ENCODE data around the gene ACAP1. TPM values are rescaled to one million over a fixed set of nuclear protein-coding genes. Genes with fewer than 3 reads are reported as not detected.

The ACAP1 gene
- total and polyA plus RNA-seq, 4 donors, result 1.1 to 7.4 (median 4.7) TPM

DNA sequence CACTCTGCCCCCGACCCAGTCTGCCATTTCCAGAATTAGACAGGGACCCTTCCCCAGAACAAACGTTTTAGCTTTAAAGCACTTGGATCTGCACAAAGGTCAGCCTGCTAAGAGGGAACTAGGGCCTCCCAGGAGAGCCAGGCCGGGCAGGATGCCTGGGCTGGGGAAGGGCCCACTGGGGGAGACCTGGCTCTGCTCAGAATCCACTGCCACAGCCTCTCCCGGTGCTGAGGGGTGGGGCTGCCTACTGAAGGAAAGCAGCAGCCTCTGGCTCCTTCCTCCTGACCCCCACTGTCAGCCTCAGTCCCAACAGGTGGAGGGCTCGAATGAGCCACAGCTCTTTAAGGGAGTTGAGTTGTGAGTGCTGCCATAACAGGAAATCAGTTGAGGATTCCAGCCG lies 43.6 kb upstream of the ACAP1 start:
- Histone ChIP-seq H3K4me3 (ENCODE audit: low read depth in 1 of 3, low read length in 3 of 3) (no peak overlapping the region), H3K4me1 (ENCODE audit: control insufficient read depth in 4 of 4, insufficient read depth in 4 of 4, low read length in 3 of 4) (peaks cover 11 to 28% (median 17%) of the 10 kb centered on the region in 4 donors), H3K27ac (ENCODE audit: low read depth in 1 of 2, low read length in 2 of 2) (no peak overlapping the region), H3K36me3 (ENCODE audit: control insufficient read depth in 4 of 4, insufficient read depth in 3 of 4, low read depth in 1 of 4, low read length in 3 of 4) (no peaks in the 10 kb centered on the region), H3K9ac (ENCODE audit: low read depth in 1 of 2, low read length in 2 of 2) (no peak overlapping the region), H3K9me3 (ENCODE audit: control insufficient read depth in 4 of 4, low read length in 3 of 4) (no peaks in the 10 kb centered on the region), H3K27me3 (ENCODE audit: control insufficient read depth in 4 of 4, insufficient read depth in 4 of 4, low read length in 3 of 4) (no peaks in the 10 kb centered on the region)
- no peak for TF ChIP-seq RXRA (IDR thresholded peaks at IDR 0.05)
- no peak for TF ChIP-seq RAD21 (IDR thresholded peaks at IDR 0.05)
- no peak for DNase-seq (ENCODE audit: low spot score)
- 57% methylated on average over 6 of the region's 6 CpGs for WGBS

- 86% methylated on average over 11 of the region's 11 CpGs for WGBS
- Histone ChIP-seq H3K9me3 (ENCODE audit: control insufficient read depth in 4 of 4, low read length in 3 of 4) (no peaks in the 10 kb centered on the region), H3K27ac (ENCODE audit: low read depth in 1 of 2, low read length in 2 of 2) (no peak overlapping the region), H3K4me1 (ENCODE audit: control insufficient read depth in 4 of 4, insufficient read depth in 4 of 4, low read length in 3 of 4) (peaks cover 11 to 28% (median 17%) of the 10 kb centered on the region in 4 donors), H3K36me3 (ENCODE audit: control insufficient read depth in 4 of 4, insufficient read depth in 3 of 4, low read depth in 1 of 4, low read length in 3 of 4) (no peaks in the 10 kb centered on the region), H3K27me3 (ENCODE audit: control insufficient read depth in 4 of 4, insufficient read depth in 4 of 4, low read length in 3 of 4) (no peaks in the 10 kb centered on the region), H3K4me3 (ENCODE audit: low read depth in 1 of 3, low read length in 3 of 3) (no peak overlapping the region), H3K9ac (ENCODE audit: low read depth in 1 of 2, low read length in 2 of 2) (no peak overlapping the region)
- no peak for DNase-seq (ENCODE audit: low spot score)
- TF ChIP-seq RAD21 (IDR thresholded peaks at IDR 0.05) (no peak), REST (IDR thresholded peaks at IDR 0.05) (no peak), JUND (IDR thresholded peaks at IDR 0.05) (no peak), FOXA1 (IDR thresholded peaks at IDR 0.05) (no peak), NR2F2 (IDR thresholded peaks at IDR 0.05) (no peak), HNF4A (conservative IDR thresholded peaks at IDR 0.05) (no peak), SP1 (IDR thresholded peaks at IDR 0.05) (no peak), HNF4G (IDR thresholded peaks at IDR 0.05) (no peak), EGR1 (IDR thresholded peaks at IDR 0.05; ENCODE audit: low read depth in 2 of 2) (no peak), RXRA (IDR thresholded peaks at IDR 0.05) (no peak), CTCF (IDR thresholded peaks at IDR 0.05; ENCODE audit: low read depth, low read length, missing input control) (no peak), ATF3 (IDR thresholded peaks at IDR 0.05) (no peak), FOXA2 (IDR thresholded peaks at IDR 0.05) (no peak), ZBTB33 (IDR thresholded peaks at IDR 0.05) (no peak), YY1 (IDR thresholded peaks at IDR 0.05) (no peak), GABPA (IDR thresholded peaks at IDR 0.05 in 1 of 2, conservative IDR thresholded peaks at IDR 0.05 in 1 of 2) (no peak), TAF1 (conservative IDR thresholded peaks at IDR 0.05) (no peak)
- TF ChIP-seq, protein P1, sequence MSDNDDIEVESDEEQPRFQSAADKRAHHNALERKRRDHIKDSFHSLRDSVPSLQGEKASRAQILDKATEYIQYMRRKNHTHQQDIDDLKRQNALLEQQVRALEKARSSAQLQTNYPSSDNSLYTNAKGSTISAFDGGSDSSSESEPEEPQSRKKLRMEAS (IDR thresholded peaks at IDR 0.05), result no peak
Measured at GRCh38 chr17:7293159-7293558, 43.2 kb upstream of the ACAP1 start.
